Astrocyte (in vitro differentiated cells and primary cell): ENCODE measurements around the gene USP25.

ENCODE experiments used
- CTCF ChIP-seq: IDR thresholded peaks from 2 replicates; pipeline ENCODE4 v1.5.1; 2011; ENCODE audit warnings: low read depth, mild to moderate bottlenecking, inconsistent platforms, low read length, moderate library complexity; ENCODE audit not compliant: insufficient read depth
- EZH2 ChIP-seq: IDR thresholded peaks from 2 replicates; pipeline ENCODE4 v1.6.1; 2012; ENCODE audit warnings: mild to moderate bottlenecking, low read length, inconsistent platforms; ENCODE audit not compliant: insufficient read depth

- TF ChIP-seq EZH2 (no peak), CTCF (no peak)
Observed at GRCh38 chr21:15870819-15871218, 141.0 kb downstream of the USP25 start.
